ENCODE measurements around the gene KIRREL2.
"Not testable (repeated sequence)": the region's sequence is repeated elsewhere in the genome, so short reads cannot be mapped to it uniquely, and the experiment has no call there.

The KIRREL2 gene

DNA sequence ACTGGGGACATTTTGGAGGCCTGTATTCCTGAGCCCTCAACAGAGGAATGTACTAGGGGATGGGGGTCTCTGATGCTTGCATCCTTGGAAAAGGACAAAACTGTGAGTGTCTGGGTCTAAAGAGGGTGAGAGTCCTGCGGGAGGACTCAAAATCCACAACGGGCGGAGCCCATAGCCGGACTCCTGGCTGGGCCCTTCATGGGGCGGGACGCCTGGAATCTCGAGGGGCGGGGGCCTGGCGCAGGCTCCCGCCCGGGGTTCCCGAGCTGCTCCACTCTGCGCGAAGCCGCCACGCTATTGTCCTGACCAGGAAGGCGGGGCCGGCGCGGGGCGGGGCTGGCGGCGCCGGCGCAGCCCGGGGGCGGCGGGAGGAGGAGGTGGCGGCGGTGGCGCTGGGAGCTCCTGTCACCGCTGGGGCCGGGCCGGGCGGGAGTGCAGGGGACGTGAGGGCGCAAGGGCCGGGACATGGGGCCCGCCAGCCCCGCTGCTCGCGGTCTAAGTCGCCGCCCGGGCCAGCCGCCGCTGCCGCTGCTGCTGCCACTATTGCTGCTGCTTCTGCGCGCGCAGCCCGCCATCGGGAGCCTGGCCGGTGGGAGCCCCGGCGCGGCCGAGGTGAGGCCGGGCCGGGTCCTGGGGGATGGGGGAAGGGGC lies 11.6 kb downstream of the KIRREL2 start, which contains the start of gene APLP1:
TSS of gene APLP1 (plus strand) at position 403 of the 651 bp plus-strand sequence. CDS start at position 466, 63 bp downstream.
- TF ChIP-seq, protein P1, sequence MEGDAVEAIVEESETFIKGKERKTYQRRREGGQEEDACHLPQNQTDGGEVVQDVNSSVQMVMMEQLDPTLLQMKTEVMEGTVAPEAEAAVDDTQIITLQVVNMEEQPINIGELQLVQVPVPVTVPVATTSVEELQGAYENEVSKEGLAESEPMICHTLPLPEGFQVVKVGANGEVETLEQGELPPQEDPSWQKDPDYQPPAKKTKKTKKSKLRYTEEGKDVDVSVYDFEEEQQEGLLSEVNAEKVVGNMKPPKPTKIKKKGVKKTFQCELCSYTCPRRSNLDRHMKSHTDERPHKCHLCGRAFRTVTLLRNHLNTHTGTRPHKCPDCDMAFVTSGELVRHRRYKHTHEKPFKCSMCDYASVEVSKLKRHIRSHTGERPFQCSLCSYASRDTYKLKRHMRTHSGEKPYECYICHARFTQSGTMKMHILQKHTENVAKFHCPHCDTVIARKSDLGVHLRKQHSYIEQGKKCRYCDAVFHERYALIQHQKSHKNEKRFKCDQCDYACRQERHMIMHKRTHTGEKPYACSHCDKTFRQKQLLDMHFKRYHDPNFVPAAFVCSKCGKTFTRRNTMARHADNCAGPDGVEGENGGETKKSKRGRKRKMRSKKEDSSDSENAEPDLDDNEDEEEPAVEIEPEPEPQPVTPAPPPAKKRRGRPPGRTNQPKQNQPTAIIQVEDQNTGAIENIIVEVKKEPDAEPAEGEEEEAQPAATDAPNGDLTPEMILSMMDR (IDR thresholded peaks at IDR 0.05), result no peak
- intact Hi-C loops (cut with DNase I; ENCODE audit: low total_unique reads), result no loop called here
- DNase-seq, result peak; percentile 52 to 83
- Histone ChIP-seq H3K4me1 (peaks cover 9 to 26% (median 20%) of the 10 kb centered on the region in 4 donors), H3K9me3 (no peaks in the 10 kb centered on the region), H3K4me3 (peak within 1 kb of the TSS; percentile 52 to 66), H3K27me3 (peaks cover 0 to 7% of the 10 kb centered on the region in 2 donors), H3K27ac (peak within 1 kb of the TSS in 1 of 2 donors; percentile 33), H3K36me3 (no peaks in the 10 kb centered on the region)

DNA sequence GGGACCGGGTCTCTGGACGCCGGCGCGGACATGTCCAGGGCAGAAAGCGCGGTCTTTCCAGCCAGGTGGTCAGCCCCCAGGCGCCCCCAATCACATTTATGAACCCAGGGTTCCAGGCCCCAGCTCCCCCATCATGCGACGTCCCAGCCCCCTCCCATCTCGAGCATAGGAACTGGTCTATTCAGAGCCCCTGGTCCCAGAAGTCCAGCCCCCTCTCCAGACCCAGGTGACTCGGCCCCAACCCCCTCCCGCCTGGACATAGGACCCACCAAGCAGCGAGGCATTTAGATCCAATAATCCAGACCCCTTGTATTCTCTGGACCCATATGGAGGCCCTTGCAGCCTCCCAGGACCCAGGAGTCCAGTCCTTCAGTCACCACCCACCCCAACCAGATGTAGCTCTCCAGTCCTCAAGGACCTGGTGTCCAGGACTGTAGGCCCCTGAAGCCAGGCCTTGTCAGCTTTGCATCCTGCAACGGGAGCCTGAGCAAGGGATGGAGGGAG lies 12.2 kb downstream of the KIRREL2 start:
- peaks cover 9 to 26% (median 20%) of the 10 kb centered on the region in 4 donors for H3K4me1 ChIP-seq
- peak overlapping the region; percentile 52 to 66 for H3K4me3 ChIP-seq
- H3K27ac ChIP-seq, result peak overlapping the region in 1 of 2 donors; percentile 33
- no peaks in the 10 kb centered on the region for H3K36me3 ChIP-seq
- TF ChIP-seq, protein P1 (IDR thresholded peaks at IDR 0.05), result no peak
- no peak for DNase-seq
- intact Hi-C loops (cut with DNase I; ENCODE audit: low total_unique reads), result no loop called here
- H3K9me3 ChIP-seq, result no peaks in the 10 kb centered on the region
- H3K27me3 ChIP-seq, result peaks cover 0 to 7% of the 10 kb centered on the region in 2 donors

DNA sequence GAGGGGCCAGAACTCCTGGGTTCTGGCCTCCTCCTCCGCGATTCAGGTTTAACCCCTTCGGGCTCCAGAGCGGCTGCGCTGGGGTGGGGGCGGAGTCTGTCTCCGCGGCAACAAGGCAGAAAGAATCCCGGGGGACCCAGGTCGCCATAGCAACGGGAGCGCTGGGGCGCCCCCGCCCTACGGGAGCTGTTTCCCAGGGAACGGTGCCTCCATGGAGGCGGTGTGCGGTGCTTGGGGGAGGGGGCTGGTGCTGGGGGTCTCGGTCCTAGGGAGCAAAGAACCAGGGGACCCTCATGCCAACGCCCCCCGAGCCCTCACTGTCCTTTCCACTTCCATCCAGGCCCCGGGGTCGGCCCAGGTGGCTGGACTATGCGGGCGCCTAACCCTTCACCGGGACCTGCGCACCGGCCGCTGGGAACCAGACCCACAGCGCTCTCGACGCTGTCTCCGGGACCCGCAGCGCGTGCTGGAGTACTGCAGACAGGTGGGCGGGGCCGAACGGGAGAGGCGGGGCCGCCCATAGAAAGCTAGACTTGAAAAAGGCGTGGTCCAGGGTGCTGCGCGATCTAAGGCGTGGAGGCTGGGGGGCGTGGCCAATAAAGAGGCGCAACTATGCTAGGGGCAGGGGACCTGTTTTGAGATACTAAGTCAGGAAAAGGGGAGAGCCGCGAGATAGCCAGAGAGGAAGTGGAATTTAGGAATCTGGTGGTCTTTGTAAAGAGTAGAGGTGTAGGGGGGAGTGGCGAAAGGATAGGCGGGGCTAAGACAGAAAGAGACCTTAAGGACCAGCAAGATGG lies 12.8 kb downstream of the KIRREL2 start:
- no peaks in the 10 kb centered on the region for H3K9me3 ChIP-seq
- peak overlapping the region; percentile 52 to 66 for H3K4me3 ChIP-seq
- H3K4me1 ChIP-seq, result peaks cover 9 to 26% (median 20%) of the 10 kb centered on the region in 4 donors
- TF ChIP-seq, protein P1 (IDR thresholded peaks at IDR 0.05), result no peak
- H3K36me3 ChIP-seq, result no peaks in the 10 kb centered on the region
- no peak overlapping the region for H3K27ac ChIP-seq
- peaks cover 0 to 7% of the 10 kb centered on the region in 2 donors for H3K27me3 ChIP-seq
- peak in 1 of 2 donors; percentile 38 for DNase-seq
- intact Hi-C loops (cut with DNase I; ENCODE audit: low total_unique reads), result no loop called here

DNA sequence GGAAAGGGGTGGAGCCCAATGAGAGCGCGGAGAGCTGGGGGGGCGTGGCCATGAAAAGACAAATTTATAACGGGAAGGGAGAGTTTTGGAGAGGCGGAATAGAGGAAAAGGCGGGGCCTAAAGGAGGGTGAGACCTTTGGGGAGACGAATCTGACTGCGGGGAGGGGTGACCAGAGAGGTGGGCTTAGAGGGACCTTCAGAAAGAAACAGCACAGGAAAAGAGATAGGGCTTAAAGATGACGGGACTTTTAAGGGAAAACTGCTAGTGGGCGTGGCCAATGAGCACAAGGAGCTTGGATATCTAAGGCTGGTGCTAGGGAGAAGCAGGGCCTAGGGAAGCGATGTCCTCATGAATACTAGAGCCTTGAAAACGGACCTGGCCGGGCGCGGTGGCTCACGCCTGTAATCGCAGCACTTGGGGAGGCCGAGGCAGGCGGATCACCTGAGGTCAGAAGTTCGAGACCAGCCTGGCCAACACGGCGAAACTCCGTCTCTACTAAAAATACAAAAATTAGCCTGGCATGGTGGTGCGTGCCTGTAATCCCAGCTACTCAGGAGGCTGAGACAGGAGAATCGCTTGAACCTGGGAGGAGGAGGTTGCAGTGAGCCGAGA lies 13.5 kb downstream of the KIRREL2 start:
- H3K9me3 ChIP-seq; H3K27me3 ChIP-seq; intact Hi-C loops (cut with DNase I; ENCODE audit: low total_unique reads); DNase-seq; H3K27ac ChIP-seq; H3K36me3 ChIP-seq: not testable (repeated sequence)
- Histone ChIP-seq H3K4me3 (peak overlapping the region in 1 of 2 donors; percentile 66), H3K4me1 (peaks cover 9 to 26% (median 20%) of the 10 kb centered on the region in 4 donors)

DNA sequence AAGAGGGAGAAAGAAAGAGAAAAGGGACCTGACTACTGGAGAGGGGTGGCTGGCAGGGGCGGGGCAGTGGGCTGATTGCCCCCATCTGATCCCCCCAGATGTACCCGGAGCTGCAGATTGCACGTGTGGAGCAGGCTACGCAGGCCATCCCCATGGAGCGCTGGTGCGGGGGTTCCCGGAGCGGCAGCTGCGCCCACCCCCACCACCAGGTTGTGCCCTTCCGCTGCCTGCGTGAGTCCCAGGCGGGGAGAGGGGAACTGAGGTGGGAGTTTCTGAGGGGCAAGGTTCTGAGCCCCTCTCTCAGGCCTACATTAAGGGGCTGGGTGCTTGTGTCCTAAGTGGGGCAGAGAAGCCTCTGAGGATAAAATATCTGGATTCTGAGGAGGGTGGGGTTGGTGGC lies 14.1 kb downstream of the KIRREL2 start:
- peaks cover 0 to 7% of the 10 kb centered on the region in 2 donors for H3K27me3 ChIP-seq
- H3K4me3 ChIP-seq, result no peak overlapping the region
- no peaks in the 10 kb centered on the region for H3K36me3 ChIP-seq
- H3K27ac ChIP-seq, result no peak overlapping the region
- TF ChIP-seq, protein P1 (IDR thresholded peaks at IDR 0.05), result no peak
- intact Hi-C loops (cut with DNase I; ENCODE audit: low total_unique reads), result no loop called here
- no peaks in the 10 kb centered on the region for H3K9me3 ChIP-seq
- peaks cover 9 to 26% (median 20%) of the 10 kb centered on the region in 4 donors for H3K4me1 ChIP-seq
- DNase-seq, result no peak
